ENCODE results near the gene MXI1. TPM values are rescaled to one million over a fixed set of nuclear protein-coding genes. Genes with fewer than 3 reads are reported as not detected.
"Not testable (repeated sequence)": the region's sequence is repeated elsewhere in the genome, so short reads cannot be mapped to it uniquely, and the experiment has no call there.

The MXI1 gene
- total RNA-seq, 1 donor from 2014 or later, result 23.5 TPM

DNA sequence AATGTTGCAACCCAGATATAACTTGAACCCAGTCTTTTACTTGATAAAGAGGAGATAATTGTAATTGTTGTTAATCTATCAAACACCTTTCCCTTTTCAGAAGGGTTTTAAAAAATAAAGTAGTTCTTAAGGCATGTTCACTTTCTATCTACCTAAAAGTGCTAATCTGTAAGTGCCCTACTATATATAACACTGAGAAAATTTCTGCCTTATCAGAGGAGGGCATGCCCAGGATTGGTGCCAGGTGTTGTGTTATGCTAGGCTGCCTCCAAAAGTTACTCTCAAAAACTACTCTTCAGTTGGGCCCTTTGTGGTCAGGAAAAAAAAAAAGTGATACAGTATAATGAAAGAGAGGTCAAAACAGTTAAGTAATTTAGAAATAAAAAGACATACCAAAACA, 61.0 kb downstream of the MXI1 start:
- Mint-ChIP-seq H3K27ac (no peak overlapping the region), H3K4me1 (peaks cover 4% of the 10 kb centered on the region), H3K36me3 (peaks cover 2% of the 10 kb centered on the region), H3K9me3 (no peaks in the 10 kb centered on the region), H3K27me3 (ENCODE audit: insufficient read depth, low read depth) (no peaks in the 10 kb centered on the region), H3K4me3 (no peak overlapping the region)
- H4K20me1 ChIP-seq (ENCODE audit: low read depth), result peaks cover 22% of the 10 kb centered on the region
- no peak for TF ChIP-seq EZH2 (IDR thresholded peaks at IDR 0.05)
- TF ChIP-seq, protein P1, sequence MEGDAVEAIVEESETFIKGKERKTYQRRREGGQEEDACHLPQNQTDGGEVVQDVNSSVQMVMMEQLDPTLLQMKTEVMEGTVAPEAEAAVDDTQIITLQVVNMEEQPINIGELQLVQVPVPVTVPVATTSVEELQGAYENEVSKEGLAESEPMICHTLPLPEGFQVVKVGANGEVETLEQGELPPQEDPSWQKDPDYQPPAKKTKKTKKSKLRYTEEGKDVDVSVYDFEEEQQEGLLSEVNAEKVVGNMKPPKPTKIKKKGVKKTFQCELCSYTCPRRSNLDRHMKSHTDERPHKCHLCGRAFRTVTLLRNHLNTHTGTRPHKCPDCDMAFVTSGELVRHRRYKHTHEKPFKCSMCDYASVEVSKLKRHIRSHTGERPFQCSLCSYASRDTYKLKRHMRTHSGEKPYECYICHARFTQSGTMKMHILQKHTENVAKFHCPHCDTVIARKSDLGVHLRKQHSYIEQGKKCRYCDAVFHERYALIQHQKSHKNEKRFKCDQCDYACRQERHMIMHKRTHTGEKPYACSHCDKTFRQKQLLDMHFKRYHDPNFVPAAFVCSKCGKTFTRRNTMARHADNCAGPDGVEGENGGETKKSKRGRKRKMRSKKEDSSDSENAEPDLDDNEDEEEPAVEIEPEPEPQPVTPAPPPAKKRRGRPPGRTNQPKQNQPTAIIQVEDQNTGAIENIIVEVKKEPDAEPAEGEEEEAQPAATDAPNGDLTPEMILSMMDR (IDR thresholded peaks at IDR 0.05), result no peak
- peaks cover 3% of the 10 kb centered on the region for H3K4me1 ChIP-seq
- no peak overlapping the region for H3K9ac ChIP-seq
- H3K36me3 ChIP-seq, result no peaks in the 10 kb centered on the region
- no peaks in the 10 kb centered on the region for H3F3A ChIP-seq (ENCODE audit: low read depth)
- H3K27me3 ChIP-seq, result no peaks in the 10 kb centered on the region
- no peak overlapping the region for H3K4me3 ChIP-seq
- no peak for DNase-seq (ENCODE audit: low spot score)
- no peak overlapping the region for H3K4me2 ChIP-seq
- H3K9me3 ChIP-seq (ENCODE audit: low read depth), result no peaks in the 10 kb centered on the region
- H3K27ac ChIP-seq, result no peak overlapping the region
- no peaks in the 10 kb centered on the region for H3K79me2 ChIP-seq (ENCODE audit: low read depth)
- no peak overlapping the region for H2AFZ ChIP-seq (replicated peaks)

- no peaks in the 10 kb centered on the region for H3K79me2 ChIP-seq (ENCODE audit: low read depth)
- no peaks in the 10 kb centered on the region for H3K9me3 Mint-ChIP-seq
- H3K4me3 Mint-ChIP-seq, result no peak overlapping the region
- peaks cover 8% of the 10 kb centered on the region for H3K4me1 ChIP-seq
- H3K27me3 ChIP-seq, result no peaks in the 10 kb centered on the region
- peaks cover 9% of the 10 kb centered on the region for H3K4me1 Mint-ChIP-seq
- no peak overlapping the region for H3K27ac ChIP-seq
- H3K4me2 ChIP-seq, result no peak overlapping the region
- DNase-seq (ENCODE audit: low spot score), result no peak
- no peaks in the 10 kb centered on the region for H3K9me3 ChIP-seq (ENCODE audit: low read depth)
- TF ChIP-seq EZH2phosphoT487 (IDR thresholded peaks at IDR 0.05) (no peak), EZH2 (IDR thresholded peaks at IDR 0.05) (no peak)
- TF ChIP-seq, protein P1 (IDR thresholded peaks at IDR 0.05), result no peak
- H3K27me3 Mint-ChIP-seq (ENCODE audit: insufficient read depth, low read depth), result no peaks in the 10 kb centered on the region
- H3F3A ChIP-seq (ENCODE audit: low read depth), result no peaks in the 10 kb centered on the region
- no peak overlapping the region for H3K27ac Mint-ChIP-seq
- H3K36me3 Mint-ChIP-seq, result peaks cover 2% of the 10 kb centered on the region
- H3K36me3 ChIP-seq, result no peaks in the 10 kb centered on the region
- H4K20me1 ChIP-seq (ENCODE audit: low read depth), result peaks cover 22% of the 10 kb centered on the region
- H3K9ac ChIP-seq, result no peak overlapping the region
- no peak overlapping the region for H3K4me3 ChIP-seq
- no peak overlapping the region for H2AFZ ChIP-seq (replicated peaks)
Observed at GRCh38 chr10:110268971-110269370, 61.6 kb downstream of the MXI1 start.

DNA sequence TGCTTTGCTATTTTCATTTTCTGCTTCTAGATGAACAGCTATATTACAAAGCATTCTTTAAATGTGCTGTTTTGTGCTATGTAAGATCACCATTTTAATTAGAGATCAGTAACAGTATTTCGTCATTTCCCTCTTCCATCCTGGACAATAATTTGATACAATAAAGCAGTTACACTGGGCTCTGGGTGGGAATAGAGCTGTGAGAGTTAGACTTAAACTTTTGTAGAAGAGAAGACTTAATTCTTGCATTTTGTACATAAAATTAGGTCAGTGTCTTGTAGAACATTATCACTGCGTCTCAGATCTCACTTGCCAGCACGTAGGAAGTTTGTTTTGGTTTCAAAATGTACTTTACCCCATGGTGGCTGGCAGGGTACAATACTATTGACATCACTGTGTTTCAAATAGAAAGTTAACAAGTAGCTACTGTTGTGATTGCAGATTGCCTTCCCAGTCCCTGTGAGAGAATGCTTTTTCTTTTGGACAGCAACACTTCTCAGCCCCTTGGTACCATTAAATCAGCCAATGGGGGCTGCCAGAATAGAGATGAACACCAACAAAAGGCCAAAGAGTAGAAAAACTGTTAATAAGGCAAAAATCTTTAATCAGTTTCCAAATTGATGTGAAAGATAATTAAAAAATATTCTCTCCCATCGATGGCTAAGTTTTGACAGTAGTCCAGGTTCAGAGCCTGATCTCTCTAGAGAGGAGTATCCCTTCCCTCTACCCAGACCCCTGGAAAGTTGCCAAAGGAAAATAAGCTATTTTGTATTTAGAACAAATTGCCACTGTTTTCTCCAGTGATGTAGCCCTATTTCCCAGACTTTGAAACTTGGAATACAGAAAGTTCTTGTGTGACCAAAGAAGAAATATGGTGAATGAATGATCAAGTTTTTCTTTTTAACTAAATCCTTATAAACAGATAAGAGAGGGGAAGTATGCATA, 62.2 kb downstream of the MXI1 start:
- Mint-ChIP-seq H3K4me1 (peaks cover 14% of the 10 kb centered on the region), H3K4me3 (no peak overlapping the region), H3K27ac (no peak overlapping the region), H3K9me3 (no peaks in the 10 kb centered on the region), H3K36me3 (peaks cover 2% of the 10 kb centered on the region), H3K27me3 (ENCODE audit: insufficient read depth, low read depth) (no peaks in the 10 kb centered on the region)
- H3K36me3 ChIP-seq, result no peaks in the 10 kb centered on the region
- TF ChIP-seq EZH2 (IDR thresholded peaks at IDR 0.05), result no peak
- no peak for TF ChIP-seq EZH2phosphoT487 (IDR thresholded peaks at IDR 0.05)
- TF ChIP-seq, protein P1 (IDR thresholded peaks at IDR 0.05), result no peak
- H3K9ac ChIP-seq, result no peak overlapping the region
- H2AFZ ChIP-seq (replicated peaks), result no peak overlapping the region
- H3K4me1 ChIP-seq, result peaks cover 14% of the 10 kb centered on the region
- DNase-seq (ENCODE audit: low spot score), result no peak
- H3K27me3 ChIP-seq, result no peaks in the 10 kb centered on the region
- H3K79me2 ChIP-seq (ENCODE audit: low read depth), result no peaks in the 10 kb centered on the region
- no peaks in the 10 kb centered on the region for H3F3A ChIP-seq (ENCODE audit: low read depth)
- H3K9me3 ChIP-seq (ENCODE audit: low read depth), result no peaks in the 10 kb centered on the region
- H3K27ac ChIP-seq, result no peak overlapping the region
- peaks cover 22% of the 10 kb centered on the region for H4K20me1 ChIP-seq (ENCODE audit: low read depth)
- H3K4me2 ChIP-seq, result no peak overlapping the region
- no peak overlapping the region for H3K4me3 ChIP-seq

GRCh38 chr10:110272995-110273394, 65.6 kb downstream of the MXI1 start:
- DNase-seq (ENCODE audit: low spot score); H3F3A ChIP-seq (ENCODE audit: low read depth); H3K36me3 ChIP-seq; H3K36me3 Mint-ChIP-seq; H3K79me2 ChIP-seq (ENCODE audit: low read depth); H3K27me3 ChIP-seq; H3K4me3 Mint-ChIP-seq; H3K27me3 Mint-ChIP-seq (ENCODE audit: insufficient read depth, low read depth); H3K9me3 Mint-ChIP-seq; H3K4me3 ChIP-seq; H3K9ac ChIP-seq; H3K9me3 ChIP-seq (ENCODE audit: low read depth); H3K27ac ChIP-seq; H3K27ac Mint-ChIP-seq; H2AFZ ChIP-seq (replicated peaks); H3K4me2 ChIP-seq: not testable (repeated sequence)
- Histone ChIP-seq H3K4me1 (peaks cover 14% of the 10 kb centered on the region), H4K20me1 (ENCODE audit: low read depth) (peaks cover 17% of the 10 kb centered on the region)
- peaks cover 15% of the 10 kb centered on the region for H3K4me1 Mint-ChIP-seq
